Amniotic epithelial cell (primary cell): ENCODE data around the gene CGREF1.
A peak's percentile ranks its signal among the peaks of the same experiment; 100 is the strongest.
"Not testable (repeated sequence)": the region's sequence is repeated elsewhere in the genome, so short reads cannot be mapped to it uniquely, and the experiment has no call there.

Source experiments
- DNase-seq: peaks from one replicate; pipeline ENCODE4 v3.0.0-alpha.2; 2010; ENCODE audit warnings: low read depth

Gene CGREF1

DNA sequence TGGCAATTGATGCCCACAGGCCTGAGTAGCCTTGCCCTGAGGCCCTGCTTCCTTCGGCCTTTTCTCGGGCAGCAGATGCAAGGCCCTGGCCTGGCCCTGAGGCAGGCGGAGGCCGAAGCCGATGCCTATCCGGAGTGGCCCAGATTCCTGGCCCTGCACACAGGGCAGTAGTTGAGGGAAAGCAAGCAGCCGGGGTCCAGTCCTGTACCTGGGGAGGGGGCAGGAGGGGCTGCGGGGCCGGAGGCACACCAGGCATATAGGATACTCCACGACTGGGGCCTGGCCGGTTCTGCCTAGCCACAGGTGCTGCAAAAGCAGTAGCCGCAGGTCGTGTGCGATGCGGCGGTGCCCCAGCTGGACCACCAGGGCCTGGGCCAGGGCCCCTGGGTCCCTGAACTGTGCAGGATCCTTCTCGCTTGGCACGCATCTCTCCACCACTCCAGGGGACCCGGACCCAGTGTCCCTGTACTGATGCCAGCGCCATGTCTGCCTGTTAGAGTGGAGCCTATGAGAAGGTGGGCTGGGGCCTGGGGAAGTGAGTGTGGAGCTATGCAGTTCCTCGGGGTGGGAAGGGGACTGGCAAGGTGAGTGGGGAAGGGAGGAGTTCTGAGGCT lies 18.5 kb upstream of the CGREF1 start:
- no peak for DNase-seq

DNA sequence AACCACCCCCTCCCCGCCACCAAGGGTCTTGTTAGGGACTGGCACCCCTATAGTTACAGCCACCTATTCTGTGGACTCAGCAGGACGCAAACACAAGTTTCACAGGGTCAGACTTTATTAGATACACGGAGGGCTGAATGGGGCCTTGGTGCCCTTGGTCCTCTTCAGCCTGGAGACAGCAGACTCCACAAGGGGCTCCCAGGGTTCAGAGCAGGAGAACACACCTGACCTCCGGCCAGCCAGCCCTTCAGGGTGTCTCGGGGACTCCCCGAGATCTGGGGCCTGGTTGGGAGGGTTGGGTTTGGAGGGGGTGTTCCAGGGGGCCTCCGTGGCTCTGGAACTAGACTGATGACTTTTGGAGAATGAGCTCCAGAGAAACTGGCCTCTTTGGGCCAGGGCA lies 17.8 kb upstream of the CGREF1 start:
- no peak for DNase-seq

DNA sequence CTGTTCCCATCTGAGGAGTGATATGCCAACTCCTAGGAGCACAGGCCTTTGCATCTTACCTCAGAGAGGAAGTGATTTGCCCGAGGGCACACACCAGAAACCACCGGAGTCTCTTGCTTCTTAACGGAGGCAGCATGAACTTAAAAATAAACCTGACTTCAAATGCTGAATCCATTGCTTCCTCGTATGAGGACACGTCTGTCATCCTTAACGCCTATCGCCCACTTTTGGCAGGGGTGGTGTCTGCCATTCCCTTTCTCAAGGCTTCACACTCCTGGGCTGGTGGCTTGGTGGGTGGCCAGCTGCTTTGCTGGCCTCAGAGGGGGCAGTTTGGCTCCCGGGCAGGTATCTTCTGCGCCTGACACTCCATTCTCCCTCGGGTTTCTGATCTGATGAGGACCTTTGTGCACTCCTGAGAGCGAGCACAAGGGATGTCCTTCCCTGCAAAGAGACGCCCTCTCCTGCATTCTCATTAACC lies 16.6 kb upstream of the CGREF1 start:
- DNase-seq: no peak

DNA sequence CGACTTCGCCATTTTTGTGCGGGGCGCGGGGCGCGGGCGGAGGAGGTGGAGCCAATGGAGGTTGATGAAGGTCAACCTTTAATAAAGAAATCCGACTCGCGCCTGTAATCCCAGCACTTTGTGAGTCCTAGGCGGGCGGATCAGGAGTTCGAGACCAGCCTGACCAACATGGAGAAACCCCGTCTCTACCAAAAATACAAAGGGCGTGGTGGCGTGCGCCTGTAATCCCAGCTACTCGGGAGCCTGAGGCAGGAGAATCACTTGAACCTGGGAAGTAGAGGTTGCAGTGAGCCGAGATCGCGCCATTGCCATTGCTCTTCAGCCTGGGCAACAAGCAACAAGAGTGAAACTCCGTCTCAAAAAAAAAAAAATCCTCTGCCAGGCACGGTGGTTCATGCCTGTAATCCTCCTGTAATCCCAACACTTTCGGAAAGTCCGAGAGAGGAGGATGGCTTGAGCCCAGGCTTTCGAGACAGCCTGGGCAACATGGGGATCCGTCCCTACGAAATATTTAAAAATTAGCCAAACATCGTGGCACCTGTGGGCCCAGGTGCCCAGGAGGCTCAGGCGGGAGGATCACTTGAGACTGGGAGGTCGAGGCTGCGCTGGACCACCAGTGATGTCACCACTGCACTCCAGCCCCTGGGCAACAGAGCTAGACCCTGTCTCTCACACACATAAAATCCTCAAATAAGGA lies 16.0 kb upstream of the CGREF1 start:
- DNase-seq: no peak

DNA sequence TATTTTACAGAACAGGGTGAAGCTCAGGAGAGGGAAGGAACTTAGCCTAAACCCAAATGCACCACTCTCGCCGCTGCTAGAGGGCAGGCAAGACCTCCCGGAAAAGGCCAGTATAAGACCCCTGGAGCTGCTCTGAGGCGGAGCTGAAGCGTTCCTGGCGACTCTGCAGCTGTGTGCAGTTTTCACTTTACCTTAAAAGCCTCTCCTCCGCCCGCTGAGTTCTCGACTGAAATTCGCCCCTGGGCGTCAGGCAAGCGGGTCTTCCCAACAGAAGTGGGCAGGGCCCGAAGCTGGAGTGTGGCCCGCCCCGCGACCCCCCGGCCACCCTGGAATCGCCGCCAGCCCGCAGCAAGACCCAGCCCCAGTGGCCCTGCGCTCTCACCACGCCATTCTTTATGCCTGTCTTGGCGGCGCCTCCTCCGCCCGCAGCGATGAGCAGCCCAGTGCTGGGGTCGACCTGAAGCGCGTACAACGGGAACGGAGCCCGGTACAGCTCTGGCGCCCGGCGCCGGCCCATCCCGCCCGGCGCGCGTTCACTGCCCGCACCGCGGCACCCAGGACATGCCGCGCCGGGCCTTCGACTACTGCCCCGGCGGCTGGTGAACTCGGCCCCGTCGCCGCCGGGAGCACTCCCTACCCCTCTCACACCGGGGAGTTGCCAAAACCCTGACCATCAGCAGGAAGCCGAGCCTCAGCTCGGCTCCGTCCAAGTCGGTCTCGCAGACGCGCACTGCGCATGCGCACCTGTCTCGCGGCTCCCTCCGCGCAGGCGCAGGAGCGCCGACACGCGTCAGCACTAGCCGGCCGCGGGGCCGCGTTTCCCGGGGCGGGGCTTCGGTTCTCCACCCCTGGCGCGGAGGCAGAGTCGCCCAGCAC lies 15.2 kb upstream of the CGREF1 start, which contains the start of gene PREB:
TSS of gene PREB (minus strand) at position 732 of the 876 bp plus-strand sequence. CDS start at position 517, 215 bp downstream.
- DNase-seq: peak; percentile 89

DNA sequence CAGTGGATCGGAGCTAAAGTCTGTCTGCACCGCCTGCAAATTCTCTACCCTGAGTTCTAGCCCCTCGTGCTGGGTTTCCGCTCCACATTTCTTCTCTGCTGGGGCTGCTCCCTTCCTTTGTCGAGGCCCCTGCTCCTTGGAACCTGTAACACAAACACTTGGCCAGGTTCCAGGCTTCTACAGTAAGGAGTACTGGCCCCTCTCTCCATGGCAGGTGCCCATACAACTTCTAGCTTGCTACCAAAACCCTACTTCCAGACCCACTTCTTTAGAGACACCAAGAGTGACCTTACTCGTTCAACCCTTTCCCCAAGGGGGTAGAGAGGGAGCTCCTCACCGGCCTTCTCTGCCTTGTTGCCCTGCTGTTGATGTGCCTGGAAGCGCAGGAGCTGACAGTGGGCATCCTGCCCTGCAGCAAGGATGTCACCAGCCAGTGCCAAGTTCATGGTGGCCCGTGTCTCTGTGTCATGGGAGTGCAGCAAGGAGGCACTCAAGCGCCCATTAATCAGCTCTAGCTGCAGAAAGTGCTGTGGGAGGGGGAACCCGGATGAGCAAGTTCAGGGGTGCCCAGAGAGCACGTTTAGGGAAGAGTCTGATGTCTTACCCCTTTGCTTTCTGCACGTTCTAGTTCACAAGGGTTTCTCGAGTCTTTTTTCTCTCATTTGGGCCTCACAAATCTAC lies 14.4 kb upstream of the CGREF1 start:
- DNase-seq: no peak

DNA sequence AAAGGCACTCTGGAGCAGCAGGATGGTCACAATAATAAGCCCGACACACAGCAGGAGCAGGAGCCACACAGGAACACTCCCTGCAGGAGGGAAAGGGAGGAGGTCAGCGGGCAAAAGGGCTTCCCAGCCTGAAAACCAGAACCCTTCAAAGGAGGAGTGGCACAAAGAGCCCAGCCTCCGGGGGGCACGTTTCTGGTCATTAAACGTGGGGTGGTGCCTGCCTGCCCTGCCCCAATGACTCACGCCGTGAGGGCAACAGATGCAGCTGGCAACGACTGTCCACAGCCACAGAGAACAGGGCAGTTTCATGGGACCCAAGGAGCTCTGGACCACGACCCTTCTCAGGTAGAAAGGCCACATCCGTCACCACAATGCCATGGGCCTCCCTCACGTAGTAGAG lies 12.5 kb upstream of the CGREF1 start:
- no peak for DNase-seq

DNA sequence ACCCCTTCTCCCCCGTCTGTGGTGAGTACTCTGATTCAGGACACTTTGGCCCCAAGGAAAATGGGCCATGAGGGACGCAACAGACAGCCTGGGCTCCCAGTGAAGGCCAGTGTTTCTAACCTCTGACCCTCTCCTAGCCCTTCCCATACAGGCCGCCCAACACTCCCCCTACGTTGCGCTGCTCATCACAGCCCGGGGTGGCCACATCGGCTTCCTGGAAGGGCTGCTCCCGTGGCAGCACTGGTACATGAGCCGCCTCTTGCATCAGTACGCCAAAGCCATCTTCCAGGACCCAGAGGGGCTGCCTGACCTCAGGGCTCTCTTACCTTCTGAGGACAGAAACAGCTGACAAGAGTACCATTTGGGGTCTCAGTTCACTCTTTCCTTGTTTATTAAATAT lies 11.5 kb upstream of the CGREF1 start:
- DNase-seq: no peak

DNA sequence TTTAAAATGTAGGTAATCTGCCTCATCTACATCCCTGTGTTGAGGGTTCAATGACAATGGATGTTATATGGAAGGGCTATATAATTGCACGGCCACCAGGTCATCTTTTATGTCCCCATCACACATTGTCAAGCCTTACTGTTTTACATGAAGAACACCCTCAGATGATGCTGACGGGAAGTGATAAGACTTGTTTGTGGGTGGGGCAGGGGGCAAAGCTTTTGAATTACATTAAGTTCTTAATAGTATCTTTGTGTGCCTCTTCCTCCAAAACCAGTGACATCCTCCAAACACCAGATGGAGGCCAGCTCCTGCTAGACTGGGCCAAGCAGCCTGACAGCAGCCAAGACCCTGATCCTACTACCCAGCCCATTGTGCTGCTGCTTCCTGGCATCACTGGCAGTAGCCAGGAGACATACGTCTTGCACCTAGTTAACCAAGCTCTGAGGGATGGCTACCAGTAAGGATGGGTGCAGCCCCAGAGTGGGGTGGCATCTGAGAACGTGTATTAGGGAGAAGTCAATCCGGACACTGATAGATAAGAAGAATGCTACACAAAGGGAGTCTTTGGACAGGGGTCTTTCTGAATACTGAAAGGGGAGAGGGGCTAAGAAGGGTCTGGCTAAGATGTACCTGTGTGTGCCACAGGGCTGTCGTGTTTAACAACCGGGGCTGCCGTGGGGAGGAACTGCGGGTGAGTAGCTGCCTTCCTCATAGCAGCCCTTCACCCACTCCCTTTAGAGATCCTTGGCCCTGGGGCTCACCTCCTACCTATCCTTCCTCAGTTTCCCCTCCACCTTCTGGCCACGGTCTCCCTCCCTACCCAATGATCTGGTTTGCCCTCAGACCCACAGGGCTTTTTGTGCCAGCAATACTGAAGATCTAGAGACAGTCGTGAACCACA lies 10.0 kb upstream of the CGREF1 start:
- no peak for DNase-seq

DNA sequence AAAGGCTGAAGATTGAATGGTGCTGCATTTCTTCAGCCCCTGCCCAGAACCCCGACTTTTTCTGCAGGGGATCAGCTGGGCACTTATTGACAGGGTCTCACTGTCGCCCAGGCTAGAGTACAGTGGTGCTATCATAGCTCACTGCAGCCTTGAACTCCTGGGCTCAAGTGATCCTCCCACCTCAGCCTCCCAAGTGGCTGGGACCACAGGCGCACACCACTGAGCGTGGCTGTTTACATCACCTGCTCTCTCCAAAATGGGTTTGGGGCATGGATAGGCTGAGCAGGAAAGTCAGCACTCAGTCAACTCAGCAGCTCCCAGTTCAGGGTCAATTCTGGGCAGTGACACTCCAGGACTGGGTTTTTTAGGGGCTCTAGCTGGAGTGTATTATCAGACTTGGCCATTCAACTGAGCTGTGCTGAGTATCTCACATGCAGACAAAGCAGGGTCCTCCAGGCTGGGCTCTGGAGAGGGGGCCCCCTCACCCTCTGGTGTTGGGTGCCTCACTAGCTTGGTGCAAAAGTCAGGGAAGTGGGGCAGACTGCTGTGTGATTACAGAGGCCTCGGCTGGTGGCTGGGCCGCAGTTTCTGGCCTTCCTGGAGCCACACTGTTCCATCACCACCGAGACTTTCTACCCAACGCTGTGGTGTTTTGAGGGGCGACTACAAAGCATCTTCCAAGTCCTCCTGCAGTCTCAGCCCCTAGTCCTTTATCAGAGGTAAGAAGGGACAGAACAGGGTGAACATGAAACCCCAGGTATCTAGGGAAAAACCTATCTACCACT lies 9.1 kb upstream of the CGREF1 start:
- no peak for DNase-seq

DNA sequence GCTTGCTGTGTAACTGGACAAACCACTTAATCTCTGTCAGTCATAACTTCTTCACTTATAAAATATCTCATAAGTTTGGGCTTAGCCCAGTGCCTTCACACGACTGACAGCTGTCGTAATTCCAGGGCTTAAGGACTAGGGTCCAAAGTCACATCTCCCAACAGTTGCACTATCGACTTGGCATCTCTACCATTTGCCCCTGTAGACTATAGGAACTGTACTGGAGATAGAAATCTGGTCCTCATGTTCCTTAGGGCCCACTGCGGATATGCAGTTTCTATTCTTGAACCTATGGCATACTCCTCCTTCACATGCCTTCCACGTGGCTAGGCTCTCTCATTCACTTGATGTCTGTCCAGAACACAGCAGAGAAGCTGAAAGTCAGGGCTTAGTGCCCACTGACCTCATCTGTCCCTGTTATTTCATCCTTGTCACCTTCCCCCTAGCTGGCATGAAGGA lies 7.4 kb upstream of the CGREF1 start:
- DNase-seq: no peak

DNA sequence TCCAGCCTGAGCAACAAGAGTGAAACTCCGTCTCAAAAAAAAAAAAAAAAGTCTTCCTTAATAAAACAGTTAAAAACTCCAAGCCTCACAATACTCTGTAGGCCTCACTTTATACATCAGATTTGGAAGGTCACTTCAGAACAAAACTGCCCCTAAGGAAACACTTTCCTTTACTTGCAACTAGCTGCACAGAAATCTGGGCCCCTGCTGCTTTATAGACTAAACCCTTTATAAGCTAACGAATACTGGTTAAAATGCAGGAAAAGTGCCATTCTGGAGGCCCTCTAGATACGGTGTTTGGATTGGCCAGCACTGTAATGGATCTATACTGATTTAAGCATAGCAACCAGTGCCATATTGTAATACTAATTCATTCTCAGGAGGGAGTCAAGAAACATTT lies 6.2 kb upstream of the CGREF1 start:
- DNase-seq: no peak

DNA sequence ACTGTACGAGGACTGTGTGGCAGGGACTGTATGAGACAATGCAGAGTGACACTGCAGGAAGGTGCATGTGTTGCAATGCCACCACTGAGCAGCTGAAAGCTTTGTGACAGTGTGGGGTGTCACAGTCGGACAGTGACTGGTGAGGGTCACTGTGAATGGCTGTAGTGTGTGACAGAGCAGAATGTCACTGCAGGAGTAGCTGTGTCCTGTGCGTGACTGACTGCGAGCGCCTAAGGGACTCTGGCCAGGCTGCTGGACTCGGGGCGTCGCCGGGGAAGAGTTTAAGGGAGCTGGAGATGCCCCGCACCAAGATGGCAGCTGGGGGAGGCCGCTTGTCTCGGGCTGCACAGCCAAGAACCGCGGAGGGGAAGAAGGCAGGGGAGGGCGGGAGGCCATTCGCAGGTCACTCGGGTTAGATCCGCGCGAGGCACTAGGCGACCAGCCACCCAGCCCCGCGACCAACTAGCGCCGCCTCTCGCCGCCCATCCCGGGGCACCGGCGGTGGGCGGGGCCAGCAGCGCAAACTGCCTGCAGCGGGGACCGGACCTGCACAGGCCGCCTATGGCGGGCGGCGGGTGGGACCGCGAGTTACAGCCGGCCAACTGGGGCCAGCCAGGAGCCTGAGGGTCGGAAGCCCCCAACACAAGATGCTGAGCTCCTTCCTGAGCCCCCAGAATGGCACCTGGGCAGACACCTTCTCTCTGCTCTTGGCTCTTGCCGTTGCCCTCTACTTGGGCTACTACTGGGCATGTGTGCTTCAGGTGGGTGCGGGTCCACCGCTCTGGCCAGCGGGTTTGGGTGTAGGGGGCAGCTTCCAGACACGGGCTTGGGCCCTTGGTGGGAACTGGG lies 4.6 kb upstream of the CGREF1 start, which contains the start of gene ABHD1:
TSS of gene ABHD1 (plus strand) at position 514 of the 849 bp plus-strand sequence. CDS start at position 648, 134 bp downstream.
- DNase-seq: no peak

DNA sequence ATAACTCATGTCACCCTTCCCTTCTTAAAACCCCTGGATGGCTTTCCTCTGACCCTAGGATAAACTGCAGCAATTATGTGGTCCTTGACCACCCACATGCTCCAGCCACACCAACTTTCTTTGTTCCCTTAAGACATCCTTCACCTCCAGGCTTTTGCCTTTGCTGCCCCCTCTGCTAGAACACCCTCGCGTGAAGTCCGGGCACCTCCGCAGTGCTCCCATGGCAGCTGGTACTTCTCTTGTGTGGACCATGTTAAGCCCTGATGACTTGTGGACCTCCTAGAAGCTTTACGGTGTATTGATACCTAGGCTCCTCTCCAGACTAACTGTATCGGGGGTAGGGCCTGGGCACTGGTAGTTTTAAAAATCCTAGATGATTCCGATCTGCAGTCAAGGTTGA lies 3.9 kb upstream of the CGREF1 start:
- no peak for DNase-seq

DNA sequence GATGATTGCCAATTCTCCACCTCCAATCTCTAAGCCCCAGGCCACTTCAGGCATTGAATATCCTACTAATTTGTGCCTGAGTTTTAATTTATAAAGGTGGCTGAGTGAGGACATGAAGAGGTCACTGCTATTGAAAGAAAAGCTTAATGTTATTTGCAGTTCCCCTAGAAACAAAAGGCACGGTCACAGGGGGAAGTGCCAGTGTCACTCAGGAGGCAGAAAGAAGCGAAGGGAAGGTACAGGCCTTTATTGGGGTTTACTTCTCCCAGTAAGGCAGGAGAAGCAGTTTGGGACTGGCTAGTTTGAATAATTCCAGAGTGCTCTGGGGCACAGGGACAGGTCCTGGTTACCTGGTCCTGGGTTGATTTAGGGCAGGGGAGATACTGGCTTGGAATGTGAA lies 3.0 kb upstream of the CGREF1 start:
- DNase-seq: no peak

DNA sequence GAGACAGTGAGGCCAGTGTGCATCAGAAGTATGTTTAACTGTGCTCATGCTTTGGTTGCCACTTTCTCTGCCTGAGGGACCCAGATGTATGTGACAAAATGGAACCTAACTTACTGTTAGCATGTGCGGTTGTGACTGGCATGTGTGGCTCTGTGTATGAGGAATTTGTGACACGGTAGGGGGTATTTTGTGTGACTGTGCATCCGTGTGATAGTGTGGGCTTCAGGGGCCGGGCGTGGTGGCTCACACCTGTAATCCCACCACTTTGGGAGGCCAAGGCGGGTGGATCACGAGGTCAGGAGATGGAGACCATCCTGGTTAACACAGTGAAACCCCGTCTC lies 372 bp upstream of the CGREF1 start:
- DNase-seq: not testable (repeated sequence)

DNA sequence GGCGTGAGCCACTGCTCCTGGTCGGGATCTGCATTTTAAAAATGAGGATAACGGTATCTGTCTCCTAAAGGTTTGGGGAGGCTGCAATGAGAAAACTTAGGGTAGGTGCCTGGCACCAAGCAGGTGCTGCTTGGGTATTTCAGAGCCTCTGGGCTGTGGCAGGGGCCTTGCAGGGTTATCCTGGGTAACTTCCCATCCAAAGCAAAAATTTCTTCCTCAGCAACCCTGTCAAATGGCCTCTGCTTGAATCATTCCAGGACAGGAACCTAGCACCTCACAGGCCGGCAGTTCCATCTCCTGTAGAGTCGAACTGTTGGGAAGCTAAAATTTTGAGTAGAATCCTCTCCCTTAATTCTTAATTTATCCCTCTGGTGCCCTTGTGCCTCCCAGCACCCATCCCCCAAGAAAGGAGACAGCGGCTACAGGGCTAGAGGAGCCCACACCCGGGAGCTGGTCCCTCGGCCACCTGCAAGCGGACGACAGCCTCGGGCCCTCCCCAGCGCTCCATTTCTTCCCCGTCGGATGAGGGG lies 868 bp downstream of the CGREF1 start:
- no peak for DNase-seq

DNA sequence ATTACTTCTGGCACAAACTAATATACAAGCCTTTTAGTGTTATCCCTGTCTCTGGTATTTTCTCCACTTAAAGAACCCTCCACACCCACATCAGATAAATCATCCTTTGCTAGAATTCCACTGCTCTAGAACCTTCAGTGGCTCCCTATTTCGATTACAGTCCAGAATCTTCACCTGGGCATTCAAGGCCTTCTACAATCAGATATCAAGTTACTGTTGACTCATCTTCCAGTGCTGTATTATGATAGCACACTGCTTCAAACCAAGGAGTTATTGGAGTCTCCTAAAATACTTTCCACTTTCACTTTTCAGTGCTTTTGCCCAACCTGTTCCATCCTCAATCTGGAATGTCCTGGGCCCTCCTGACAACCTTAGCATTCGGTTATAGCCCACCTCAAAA lies 3.4 kb downstream of the CGREF1 start:
- DNase-seq: no peak
